SK-N-SH (cell line): ENCODE data around the gene ATP11A. TPM values are rescaled to one million over a fixed set of nuclear protein-coding genes. Genes with fewer than 3 reads are reported as not detected.

Source experiments
- CTCF ChIA-PET: fragments of 300-600, 350-600 bp; formaldehyde crosslinking; extraction: SDS; loops from one replicate; lab custom pipeline; 2021; lab: Yijun Ruan, JAX
- POLR2A ChIA-PET: fragments of 350-600 bp; sonication (Branson Sonifier 250); formaldehyde crosslinking; extraction: SDS; loops from one replicate; lab custom pipeline; 2020; ENCODE audit warnings: antibody characterized with exemption, inconsistent platforms; lab: Yijun Ruan, JAX
- DNase-seq: peaks from one replicate; pipeline ENCODE4 v3.0.0; 2012
- H2AFZ ChIP-seq: fragments of 200-600 bp; sonication (generic); 2 replicates; pipeline ENCODE4 v1.8.1; 2016; ENCODE audit warnings: antibody characterized with exemption, mild to moderate bottlenecking, low read depth
- H3F3A ChIP-seq: fragments of 200-600 bp; sonication (generic); replicated peaks from 2 replicates; pipeline ENCODE3; 2016; ENCODE audit warnings: antibody characterized with exemption, mild to moderate bottlenecking; ENCODE audit not compliant: insufficient read depth
- H3K27ac ChIP-seq, 2 experiments: fragments of 200-500 bp in 1 of 2; fragments of 200-600 bp in 1 of 2; sonication (Bioruptor generic) in 1 of 2; sonication (generic), shearing (Covaris generic) in 1 of 2; 2 replicates each; pipeline versions ENCODE4 v1.5.1 to v1.6.1; 2014 to 2016; ENCODE audit warnings: low read depth in 2 of 2, inconsistent platforms in 1 of 2, low read length in 1 of 2, mild to moderate bottlenecking in 1 of 2, mixed read lengths in 1 of 2
- H3K27me3 ChIP-seq: fragments of 200-600 bp; sonication (generic), shearing (Covaris generic); 2 replicates; pipeline ENCODE4 v1.6.1; 2016; ENCODE audit warnings: mixed run types; ENCODE audit not compliant: insufficient read depth
- H3K36me3 ChIP-seq, 2 experiments: fragments of 200-500 bp in 1 of 2; fragments of 200-600 bp in 1 of 2; sonication (Bioruptor generic) in 1 of 2; sonication (generic) in 1 of 2; replicated peaks in 1 of 2; 2 replicates each; pipeline versions ENCODE3 to v1.5.1; 2014 to 2016; ENCODE audit warnings: low read length in 1 of 2, mild to moderate bottlenecking in 1 of 2; ENCODE audit not compliant: insufficient read depth in 2 of 2, control insufficient read depth in 1 of 2
- H3K4me1 ChIP-seq, 2 experiments: fragments of 200-500 bp in 1 of 2; fragments of 200-600 bp in 1 of 2; sonication (Bioruptor generic) in 1 of 2; sonication (generic), shearing (Covaris generic) in 1 of 2; 2 replicates each; pipeline versions ENCODE4 v1.5.1 to v1.6.1; 2014 to 2016; ENCODE audit warnings: low read depth in 1 of 2, low read length in 1 of 2, mixed run types in 1 of 2; ENCODE audit not compliant: insufficient read depth in 2 of 2, control insufficient read depth in 1 of 2
- H3K4me2 ChIP-seq: fragments of 200-600 bp; sonication (generic), shearing (Covaris generic); 2 replicates; pipeline ENCODE4 v1.6.1; 2017; ENCODE audit warnings: mixed run types
- H3K4me3 ChIP-seq, 2 experiments: fragments of 200-500 bp in 1 of 2; fragments of 200-600 bp in 1 of 2; sonication (Bioruptor generic) in 1 of 2; sonication (generic), shearing (Covaris generic) in 1 of 2; 2 replicates each; pipeline versions ENCODE4 v1.5.1 to v1.8.1; 2014 to 2016; ENCODE audit warnings: low read depth in 2 of 2, inconsistent platforms in 1 of 2, low read length in 1 of 2, mild to moderate bottlenecking in 1 of 2, mixed read lengths in 1 of 2, moderate library complexity in 1 of 2
- H3K79me2 ChIP-seq: fragments of 200-600 bp; sonication (generic); 2 replicates; pipeline ENCODE4 v1.8.1; 2017; ENCODE audit warnings: mild to moderate bottlenecking; ENCODE audit not compliant: insufficient read depth
- H3K9ac ChIP-seq: fragments of 200-600 bp; sonication (generic); 2 replicates; pipeline ENCODE4 v1.6.1; 2017; ENCODE audit warnings: mixed run types
- H3K9me2 ChIP-seq: fragments of 200-600 bp; sonication (generic); 2 replicates; pipeline ENCODE4 v1.6.1; 2017; ENCODE audit warnings: mixed run types
- H3K9me3 ChIP-seq: fragments of 200-600 bp; sonication (generic); 2 replicates; pipeline ENCODE4 v1.6.1; 2017; ENCODE audit warnings: mixed run types, mild to moderate bottlenecking, moderate library complexity
- H4K20me1 ChIP-seq: fragments of 200-600 bp; sonication (generic); 2 replicates; pipeline ENCODE4 v1.6.1; 2017; ENCODE audit warnings: mild to moderate bottlenecking, mixed run types; ENCODE audit not compliant: insufficient read depth
- FOSL2 ChIP-seq: IDR thresholded peaks from 2 replicates; pipeline ENCODE4 v1.4.0; 2012; ENCODE audit warnings: low read depth, mild to moderate bottlenecking, moderate library complexity, borderline replicate concordance
- GABPA ChIP-seq: IDR thresholded peaks from 2 replicates; pipeline ENCODE4 v1.4.0; 2012; ENCODE audit warnings: low read depth, mild to moderate bottlenecking
- JUND ChIP-seq: IDR thresholded peaks from 2 replicates; pipeline ENCODE4 v1.4.0; 2012
- MEF2A ChIP-seq: IDR thresholded peaks from 2 replicates; pipeline ENCODE4 v1.4.0; 2012; ENCODE audit warnings: low read depth, borderline replicate concordance
- NFIC ChIP-seq: IDR thresholded peaks from 2 replicates; pipeline ENCODE4 v1.4.0; 2012; ENCODE audit warnings: borderline replicate concordance
- POLR2AphosphoS5 ChIP-seq: IDR thresholded peaks from 2 replicates; pipeline ENCODE4 v1.6.1; 2012; ENCODE audit warnings: low read depth, low read length
- RAD21 ChIP-seq: IDR thresholded peaks from 2 replicates; pipeline ENCODE4 v1.6.1; 2012; ENCODE audit warnings: mild to moderate bottlenecking, low read length
- RCOR1 ChIP-seq: fragments of 150-350 bp; IDR thresholded peaks from 2 replicates; pipeline ENCODE4 v1.6.1; 2017; ENCODE audit warnings: antibody characterized with exemption, low read length
- REST ChIP-seq: IDR thresholded peaks from 2 replicates; pipeline ENCODE4 v1.6.1; 2012; ENCODE audit warnings: mild to moderate bottlenecking, low read depth, low read length, moderate library complexity
- RFX5 ChIP-seq: IDR thresholded peaks from 2 replicates; pipeline ENCODE4 v1.6.1; 2012; ENCODE audit warnings: mild to moderate bottlenecking, improper control_type of control experiment, low read length
- RXRA ChIP-seq: IDR thresholded peaks from 2 replicates; pipeline ENCODE4 v1.4.0; 2012; ENCODE audit warnings: low read depth, mild to moderate bottlenecking, borderline replicate concordance
- SIN3A ChIP-seq: IDR thresholded peaks from 2 replicates; pipeline ENCODE4 v1.6.1; 2012; ENCODE audit warnings: low read depth, mild to moderate bottlenecking, low read length, moderate library complexity, borderline replicate concordance
- TAF1 ChIP-seq: IDR thresholded peaks from 2 replicates; pipeline ENCODE4 v1.6.1; 2012; ENCODE audit warnings: low read depth, mild to moderate bottlenecking, low read length, moderate library complexity, borderline replicate concordance
- USF1 ChIP-seq: IDR thresholded peaks from 2 replicates; pipeline ENCODE4 v1.4.0; 2012; ENCODE audit warnings: low read depth, borderline replicate concordance
- YY1 ChIP-seq: IDR thresholded peaks from 2 replicates; pipeline ENCODE4 v1.4.0; 2012; ENCODE audit warnings: low read depth, mild to moderate bottlenecking
- WGBS: methylation state at CpG from one replicate; pipeline ENCODE4 v1.1.6; 2017; ENCODE audit warnings: low lambda C conversion rate; 5-methylcytosine and 5-hydroxymethylcytosine counted together
- polyA plus RNA-seq, 3 experiments: library from polyadenylated mRNA; depleted of rRNA; stranded (reverse); fragments of >200 nt; gene quantifications; 2 replicates each; pipeline ENCODE4 v1.2.3, GENCODE V29; 2012

ATP11A gene
- polyA plus RNA-seq, 1 of the 3 experiments (the other 2 are of a cell fraction): 4.1 TPM

GRCh38 chr13:112911883-112912282 is 222.0 kb downstream of the ATP11A start:
- Histone ChIP-seq H3K9ac (no peak overlapping the region), H3K27ac (no peak overlapping the region), H2AFZ (no peak overlapping the region), H3K4me2 (no peak overlapping the region), H3K36me3 (no peaks in the 10 kb centered on the region), H3K27me3 (no peaks in the 10 kb centered on the region; the same call in 1 of the 2 replicates), H3K9me3 (no peaks in the 10 kb centered on the region), H3K79me2 (no peaks in the 10 kb centered on the region), H3K9me2 (no peaks in the 10 kb centered on the region), H3K4me1 (no peaks in the 10 kb centered on the region; a peak in 1 of 4 replicates), H4K20me1 (no peaks in the 10 kb centered on the region), H3F3A (no peaks in the 10 kb centered on the region), H3K4me3 (no peak overlapping the region)
- no peak for DNase-seq
- ChIA-PET CTCF (no interaction called here), POLR2A (no interaction called here)
- WGBS: 79% methylated on average over 6 of the region's 6 CpGs
- TF ChIP-seq TAF1 (no peak), RXRA (no peak), REST (no peak), USF1 (no peak), RFX5 (no peak), NFIC (no peak), GABPA (no peak), RAD21 (no peak), POLR2AphosphoS5 (no peak), SIN3A (no peak), MEF2A (no peak), YY1 (no peak), JUND (no peak), FOSL2 (no peak), RCOR1 (no peak)
